Gastrocnemius medialis (tissue), 4 donors: ENCODE results near the gene COA8. TPM values are rescaled to one million over a fixed set of nuclear protein-coding genes. Genes with fewer than 3 reads are reported as not detected.

Experiments
- ATAC-seq, 2 donors: fragments of 150-250 bp; one replicate each; pipeline ENCODE4 v1.9.1; 2016
- DNase-seq, 2 donors: peaks; one replicate each; pipeline ENCODE4 v3.0.0-alpha.2; 2019
- H3K27ac ChIP-seq, 4 donors: fragments of 200-600 bp; sonication (generic); 1 replicate in 1 of 4; 2 replicates in 3 of 4; pipeline ENCODE4 v1.5.1; 2016 to 2018; ENCODE audit warnings: mild to moderate bottlenecking in 2 of 4, moderate library complexity in 1 of 4
- H3K27me3 ChIP-seq, 3 donors: fragments of 200-600 bp; sonication (generic) in 2 of 3; 1 replicate in 1 of 3; 2 replicates in 2 of 3; pipeline versions ENCODE4 v1.5.1 to v1.6.0; 2016 to 2019; ENCODE audit warnings: mild to moderate bottlenecking in 1 of 3, moderate library complexity in 1 of 3
- H3K36me3 ChIP-seq, 2 donors: fragments of 200-600 bp; sonication (generic) in 1 of 2; one replicate each; pipeline ENCODE4 v1.5.1; 2017 to 2018
- H3K4me1 ChIP-seq, 2 donors: fragments of 200-600 bp; sonication (generic) in 1 of 2; one replicate each; pipeline ENCODE4 v1.5.1; 2016 to 2017; ENCODE audit warnings: mild to moderate bottlenecking in 2 of 2
- H3K4me3 ChIP-seq, 4 donors: fragments of 200-600 bp; sonication (generic) in 3 of 4; 1 replicate in 1 of 4; 2 replicates in 3 of 4; pipeline ENCODE4 v1.5.1; 2016 to 2019; ENCODE audit warnings: mild to moderate bottlenecking in 2 of 4
- H3K9me3 ChIP-seq, 3 donors: fragments of 200-600 bp; sonication (generic) in 2 of 3; 1 replicate in 1 of 3; 2 replicates in 2 of 3; pipeline ENCODE4 v1.5.1; 2016 to 2019
- POLR2A ChIP-seq, 2 donors: fragments of 450-650 bp; IDR thresholded peaks; one replicate each; pipeline ENCODE4 v1.6.1; 2017; ENCODE audit warnings: antibody characterized with exemption in 2 of 2, mild to moderate bottlenecking in 2 of 2, moderate library complexity in 2 of 2
- in situ Hi-C, 4 donors: fragments of 200-750 bp; cut with MboI; loops; one replicate each; pipeline versions ENCODE4 v1.15.0 to v1.8.0; 2017; ENCODE audit warnings: low sequenced_read_pairs in 4 of 4
- intact Hi-C: fragments of 100-400 bp; cut with DNase I; formaldehyde crosslinking; loops from one replicate; pipeline ENCODE4 v1.15.1; 2023; ENCODE audit warnings: low total_unique reads
- total RNA-seq, 4 donors: library from RNA; depleted of rRNA; stranded (reverse); fragments of >200 nt; gene quantifications; one replicate each; pipeline versions ENCODE4 v1.1.0 to v1.2.3, GENCODE V29; 2016
- TF ChIP-seq, protein P1 (sequence below), 5 experiments: fragments of 450-650 bp in 3 of 5; fragments of 200-600 bp in 2 of 5; sonication (generic) in 2 of 5; IDR thresholded peaks in 4 of 5; conservative IDR thresholded peaks in 1 of 5; 1 replicate in 4 of 5; 2 replicates in 1 of 5; pipeline ENCODE4 v1.5.1; 2016 to 2019; ENCODE audit warnings: antibody characterized with exemption in 5 of 5, mild to moderate bottlenecking in 3 of 5, moderate library complexity in 3 of 5

The COA8 gene
- total RNA-seq, 4 donors from 2014 or later: 56.7 to 111 (median 71.7) TPM

DNA sequence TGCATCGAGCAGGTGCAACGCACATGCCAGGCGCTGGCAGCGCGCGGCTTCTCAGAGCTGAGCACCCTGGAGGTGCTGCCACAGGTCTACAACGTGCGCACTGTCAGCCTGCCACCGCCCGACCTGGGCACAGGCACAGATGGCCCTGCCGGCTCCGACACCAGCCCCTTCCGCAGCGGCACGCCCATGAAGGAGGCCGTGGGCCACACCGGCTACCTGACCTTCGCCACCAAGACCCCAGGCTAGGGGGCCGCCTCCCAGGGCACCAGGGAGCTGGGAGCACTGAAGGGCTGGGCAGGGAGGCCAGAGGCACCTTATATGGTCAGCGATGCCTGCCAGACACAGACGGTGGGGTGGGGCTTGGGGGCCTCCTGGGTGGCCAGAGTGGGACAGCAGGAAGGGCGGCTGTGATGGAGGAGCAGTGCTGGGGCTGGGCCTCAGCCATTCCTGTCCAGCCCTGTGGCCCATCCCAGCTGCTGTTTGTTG, 28.1 kb upstream of the COA8 start:
- H3K9me3 ChIP-seq: no peaks in the 10 kb centered on the region
- peaks cover 23 to 24% of the 10 kb centered on the region in 2 donors for H3K4me1 ChIP-seq
- no peak overlapping the region for H3K4me3 ChIP-seq
- TF ChIP-seq, protein P1, sequence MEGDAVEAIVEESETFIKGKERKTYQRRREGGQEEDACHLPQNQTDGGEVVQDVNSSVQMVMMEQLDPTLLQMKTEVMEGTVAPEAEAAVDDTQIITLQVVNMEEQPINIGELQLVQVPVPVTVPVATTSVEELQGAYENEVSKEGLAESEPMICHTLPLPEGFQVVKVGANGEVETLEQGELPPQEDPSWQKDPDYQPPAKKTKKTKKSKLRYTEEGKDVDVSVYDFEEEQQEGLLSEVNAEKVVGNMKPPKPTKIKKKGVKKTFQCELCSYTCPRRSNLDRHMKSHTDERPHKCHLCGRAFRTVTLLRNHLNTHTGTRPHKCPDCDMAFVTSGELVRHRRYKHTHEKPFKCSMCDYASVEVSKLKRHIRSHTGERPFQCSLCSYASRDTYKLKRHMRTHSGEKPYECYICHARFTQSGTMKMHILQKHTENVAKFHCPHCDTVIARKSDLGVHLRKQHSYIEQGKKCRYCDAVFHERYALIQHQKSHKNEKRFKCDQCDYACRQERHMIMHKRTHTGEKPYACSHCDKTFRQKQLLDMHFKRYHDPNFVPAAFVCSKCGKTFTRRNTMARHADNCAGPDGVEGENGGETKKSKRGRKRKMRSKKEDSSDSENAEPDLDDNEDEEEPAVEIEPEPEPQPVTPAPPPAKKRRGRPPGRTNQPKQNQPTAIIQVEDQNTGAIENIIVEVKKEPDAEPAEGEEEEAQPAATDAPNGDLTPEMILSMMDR (IDR thresholded peaks at IDR 0.05 in 4 of 5, conservative IDR thresholded peaks at IDR 0.05 in 1 of 5): no peak
- no peak for TF ChIP-seq POLR2A (IDR thresholded peaks at IDR 0.05)
- ATAC-seq (no peak), DNase-seq (no peak)
- intact Hi-C loops: no loop called here
- in situ Hi-C loops: no loop called here
- no peaks in the 10 kb centered on the region for H3K27me3 ChIP-seq
- H3K36me3 ChIP-seq: peaks cover 0 to 29% of the 10 kb centered on the region in 2 donors
- peak overlapping the region in 1 of 4 donors; percentile 31 for H3K27ac ChIP-seq

DNA sequence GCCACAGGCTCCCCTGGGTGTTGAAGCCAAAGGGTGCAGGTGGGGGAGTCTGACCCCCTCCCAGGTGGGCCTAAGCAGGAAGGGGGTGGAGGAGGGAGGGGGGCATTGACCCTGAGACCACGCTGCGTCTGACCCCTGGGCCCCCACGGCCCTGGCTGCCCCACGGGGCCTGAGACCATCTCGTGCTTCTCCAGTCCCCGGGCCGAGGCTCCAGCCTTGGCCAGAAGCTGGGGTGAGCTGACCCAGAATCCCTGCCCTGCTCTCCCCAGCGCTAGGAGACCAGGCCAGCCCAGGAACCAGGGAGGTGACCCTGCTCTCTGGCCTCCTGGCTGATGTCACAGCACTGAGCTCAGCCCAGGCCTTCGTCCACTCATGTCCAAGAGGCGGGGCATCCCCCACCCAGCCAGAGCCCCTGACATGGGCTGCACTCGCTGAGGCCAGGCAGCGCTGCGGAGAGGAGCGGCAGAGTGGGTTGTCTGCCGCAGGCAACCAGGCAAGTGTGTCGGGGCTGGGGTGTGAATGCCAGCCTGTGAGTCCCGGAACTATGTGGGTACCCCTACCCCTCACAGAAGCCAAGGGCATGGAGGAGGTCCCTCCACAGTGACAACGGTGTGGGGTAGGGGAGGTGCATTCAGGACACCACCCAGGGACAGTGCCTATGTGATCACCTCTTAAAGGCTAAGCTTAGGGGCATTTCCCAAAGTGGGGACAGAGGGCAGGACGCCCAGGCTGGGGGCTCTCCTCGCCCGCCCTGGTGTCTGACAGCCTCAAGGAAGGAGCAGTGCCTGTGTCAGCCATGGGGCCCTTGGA, 27.5 kb upstream of the COA8 start:
- intact Hi-C loops: no loop called here
- ATAC-seq (no peak), DNase-seq (no peak)
- no peak overlapping the region for H3K4me3 ChIP-seq
- peak overlapping the region in 1 of 4 donors; percentile 31 for H3K27ac ChIP-seq
- TF ChIP-seq, protein P1 (IDR thresholded peaks at IDR 0.05 in 4 of 5, conservative IDR thresholded peaks at IDR 0.05 in 1 of 5): no peak
- TF ChIP-seq POLR2A (IDR thresholded peaks at IDR 0.05): no peak
- peaks cover 19 to 21% of the 10 kb centered on the region in 2 donors for H3K4me1 ChIP-seq
- no peaks in the 10 kb centered on the region for H3K9me3 ChIP-seq
- no peaks in the 10 kb centered on the region for H3K27me3 ChIP-seq
- peaks cover 0 to 29% of the 10 kb centered on the region in 2 donors for H3K36me3 ChIP-seq
- in situ Hi-C loops: no loop called here

DNA sequence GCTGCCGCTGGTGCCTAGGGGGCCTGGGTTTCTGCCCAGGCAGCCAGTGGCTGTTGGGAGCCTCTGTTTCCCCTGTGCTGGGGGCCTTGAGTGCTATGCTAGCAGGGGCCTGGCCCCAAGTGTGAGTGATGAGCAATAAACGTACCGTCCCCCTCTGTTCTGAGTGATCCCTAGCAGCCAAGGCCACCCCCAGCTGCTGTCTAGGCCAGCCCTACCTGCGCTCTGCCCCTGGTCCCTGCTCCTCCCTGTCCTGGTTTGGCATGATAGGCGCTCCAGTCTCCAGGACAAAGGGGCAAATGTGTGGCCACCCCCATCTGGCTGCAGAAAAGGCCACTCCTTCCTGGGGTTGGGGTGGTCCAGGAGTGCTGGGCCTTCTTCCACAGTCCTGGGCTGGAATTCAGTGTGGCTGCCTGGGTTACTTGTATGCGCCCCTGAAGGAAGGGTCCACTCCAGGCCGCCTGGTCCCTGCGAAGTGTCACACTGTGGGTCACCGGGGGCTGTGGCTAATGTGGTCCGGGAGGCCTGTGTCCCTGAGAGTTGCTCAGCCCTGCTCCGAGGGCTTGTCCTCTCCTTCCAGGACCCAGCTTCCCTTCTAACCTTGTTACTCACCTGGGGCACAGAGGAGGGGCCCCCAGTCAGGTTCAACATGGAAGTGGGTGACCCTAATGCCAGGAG, 26.7 kb upstream of the COA8 start:
- Histone ChIP-seq H3K36me3 (peaks cover 0 to 25% of the 10 kb centered on the region in 2 donors), H3K27me3 (no peaks in the 10 kb centered on the region), H3K9me3 (no peaks in the 10 kb centered on the region), H3K4me3 (no peak overlapping the region), H3K27ac (no peak overlapping the region), H3K4me1 (peaks cover 22% of the 10 kb centered on the region in 2 donors)
- in situ Hi-C loops: no loop called here
- DNase-seq: no peak
- no peak for TF ChIP-seq POLR2A (IDR thresholded peaks at IDR 0.05)
- TF ChIP-seq, protein P1 (IDR thresholded peaks at IDR 0.05 in 4 of 5, conservative IDR thresholded peaks at IDR 0.05 in 1 of 5): no peak
- no peak for ATAC-seq
- intact Hi-C loops: no loop called here

DNA sequence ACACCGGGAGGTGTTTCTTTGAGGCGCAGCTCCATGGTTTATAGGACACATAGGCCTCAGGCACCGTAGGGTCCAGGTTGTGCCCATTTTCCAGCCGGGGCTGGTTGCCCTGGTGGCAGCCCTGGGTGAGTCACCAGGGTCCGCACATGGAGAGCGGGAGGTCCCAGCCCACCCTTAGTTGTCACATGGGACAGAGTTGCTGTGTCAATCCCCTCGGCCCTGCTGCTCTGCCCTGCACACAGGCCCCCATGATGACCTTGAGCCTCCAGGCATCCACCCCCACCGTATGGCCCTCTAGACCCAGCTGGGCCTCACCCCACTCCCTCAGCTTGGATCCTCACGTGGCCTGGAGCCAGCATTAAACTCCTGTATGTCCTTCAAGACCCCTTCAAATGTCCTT, 26.1 kb upstream of the COA8 start:
- Histone ChIP-seq H3K27ac (peak overlapping the region in 3 of 4 donors; percentile 21 to 81 (median 41)), H3K9me3 (no peaks in the 10 kb centered on the region), H3K4me3 (no peak overlapping the region), H3K27me3 (no peaks in the 10 kb centered on the region), H3K4me1 (peaks cover 22 to 24% of the 10 kb centered on the region in 2 donors), H3K36me3 (peaks cover 0 to 25% of the 10 kb centered on the region in 2 donors)
- no peak for TF ChIP-seq POLR2A (IDR thresholded peaks at IDR 0.05)
- TF ChIP-seq, protein P1 (IDR thresholded peaks at IDR 0.05 in 4 of 5, conservative IDR thresholded peaks at IDR 0.05 in 1 of 5): no peak
- in situ Hi-C loops (no loop called here), intact Hi-C loops (no loop called here)
- ATAC-seq (no peak), DNase-seq (no peak)
